Raji (cell line): ENCODE results near the gene MYPN.

Source experiments
- POLR2A ChIP-seq: IDR thresholded peaks from 2 replicates; pipeline ENCODE4 v1.6.1; 2011; ENCODE audit warnings: low read depth, low read length, control low read depth; ENCODE audit not compliant: insufficient read depth

Gene MYPN

GRCh38 chr10:68247931-68248330 lies 138.6 kb downstream of the MYPN start:
- no peak for TF ChIP-seq POLR2A

DNA sequence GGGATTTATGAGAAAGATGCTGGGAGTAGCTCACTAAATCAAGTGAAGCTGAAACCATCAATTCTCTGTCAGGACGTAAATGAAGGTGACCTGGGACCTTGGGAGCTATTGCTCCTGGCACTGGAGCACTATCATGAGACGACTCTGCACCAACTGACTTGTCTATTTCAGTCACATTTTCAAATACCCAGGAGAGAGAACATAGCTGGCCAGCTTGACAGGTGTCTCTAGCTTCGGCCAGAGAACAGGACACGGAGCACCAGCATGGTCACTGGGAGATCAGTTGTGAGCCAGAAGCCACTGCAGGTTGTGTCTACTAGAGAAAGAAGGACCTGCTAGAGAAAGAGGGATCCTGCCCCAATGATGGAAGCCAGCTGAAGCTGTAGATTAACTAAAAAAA lies 140.0 kb downstream of the MYPN start:
- no peak for TF ChIP-seq POLR2A

GRCh38 chr10:68251151-68251550 lies 141.9 kb downstream of the MYPN start:
- no peak for TF ChIP-seq POLR2A

DNA sequence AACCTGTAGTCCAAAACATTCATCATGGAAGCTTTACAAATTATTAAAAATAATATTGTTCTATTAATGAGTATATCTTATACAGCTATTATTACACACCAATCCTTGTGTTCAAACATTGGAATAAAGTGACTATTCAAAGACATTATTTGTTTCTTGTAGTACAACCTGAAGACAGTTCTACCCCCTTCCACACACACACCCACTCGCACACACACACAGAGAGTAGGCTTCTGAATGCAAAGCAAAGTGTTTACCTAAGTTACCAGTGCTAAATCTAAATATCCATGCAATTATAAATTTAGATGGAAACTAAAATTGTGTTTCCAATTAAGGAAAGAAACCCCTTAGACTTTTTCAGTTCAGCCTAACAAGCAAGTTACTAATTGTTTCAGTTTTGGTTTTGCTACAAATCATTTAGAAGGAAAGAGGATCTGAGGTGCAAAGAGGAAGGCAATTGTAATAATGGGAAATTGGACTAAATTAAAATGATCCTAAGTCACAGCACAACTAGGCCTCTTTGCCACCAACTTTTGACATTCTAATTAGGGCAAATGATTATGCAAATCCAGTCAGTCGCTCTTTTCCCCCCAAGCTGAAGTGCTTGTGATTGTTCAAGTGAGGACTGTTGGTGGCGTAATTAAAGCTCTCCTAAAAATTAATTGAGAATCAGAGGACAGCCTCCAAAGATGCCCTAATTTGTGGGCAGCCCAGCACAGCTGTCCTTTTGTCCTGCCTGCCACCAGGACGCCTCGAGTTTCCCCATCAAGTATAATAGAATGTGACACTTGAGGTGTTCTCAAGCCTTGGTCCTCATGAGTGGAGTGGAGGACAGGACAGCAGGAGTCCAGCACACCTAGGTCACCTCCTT lies 142.6 kb downstream of the MYPN start:
- TF ChIP-seq POLR2A: no peak

- no peak for TF ChIP-seq POLR2A
These were observed 144.1 kb downstream of the MYPN start for GRCh38 chr10:68253346-68253745.

- no peak for TF ChIP-seq POLR2A
These were observed 152.0 kb downstream of the MYPN start for GRCh38 chr10:68261132-68261856.
